Measurements from ENCODE around the gene CCDC80. TPM values are rescaled to one million over a fixed set of nuclear protein-coding genes. Genes with fewer than 3 reads are reported as not detected.

The CCDC80 gene
- total RNA-seq (26.6 and 27.1 TPM in 2 replicates), polyA plus RNA-seq (83.5 and 95.4 TPM in 2 replicates)

DNA sequence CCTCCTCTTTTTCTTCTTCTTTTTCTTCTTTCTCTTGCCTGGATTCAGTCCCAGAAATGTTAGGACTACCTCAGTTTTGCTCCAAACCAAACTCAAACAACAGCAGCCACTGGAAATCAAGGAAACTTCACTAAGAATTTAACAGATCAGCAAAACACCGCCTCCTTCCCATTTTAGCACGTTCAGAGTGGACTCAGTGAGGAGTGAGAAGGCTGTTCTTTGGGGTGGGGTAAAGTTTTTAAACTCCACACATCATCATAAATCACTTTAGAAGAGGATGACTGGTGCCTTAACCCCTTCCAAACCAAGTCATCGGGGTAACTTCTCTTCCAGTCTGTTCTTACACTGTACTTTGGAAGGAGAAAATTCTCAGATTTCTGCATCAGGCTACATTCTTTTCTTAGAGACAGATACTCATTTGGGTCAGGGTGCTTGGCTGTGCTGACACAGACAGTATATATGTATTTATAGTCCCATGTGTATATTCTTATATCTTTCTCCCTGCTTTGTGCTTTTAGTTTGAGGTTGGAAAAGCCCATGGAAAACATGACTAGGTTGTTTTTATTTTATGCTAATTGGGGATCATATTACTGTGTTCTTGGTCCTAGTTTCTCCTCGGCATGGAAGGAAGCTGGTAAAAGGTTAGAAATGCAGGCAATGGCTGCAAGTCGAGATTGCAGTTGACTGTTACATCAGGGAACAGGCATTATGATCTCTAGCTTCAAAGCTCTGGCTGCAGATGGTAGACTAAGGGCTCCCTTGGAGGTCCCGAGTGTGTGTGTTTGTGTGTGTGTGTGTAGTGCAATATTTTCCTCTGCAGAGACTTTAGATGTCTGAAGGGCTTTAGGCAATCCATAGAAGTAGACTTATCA, at the start of gene CCDC80:
CCDC80 (minus strand) TSS at position 214 of the 872 bp plus-strand sequence. CDS start 1,238 bp downstream, outside the sequence.
- peak; percentile 63 for DNase-seq (ENCODE audit: low spot score)
- peak within 1 kb of the TSS; percentile 74 for H3K4me2 ChIP-seq

GRCh38 chr3:112689989-112690388, 49.0 kb upstream of the CCDC80 start:
- 92% methylated on average over 2 of the region's 2 CpGs for WGBS (ENCODE audit: low lambda C conversion rate, missing lambda C conversion rate)
- TF ChIP-seq EZH2phosphoT487 (IDR thresholded peaks at IDR 0.05; ENCODE audit: low read depth, severe bottlenecking, unreplicated experiment) (no peak), CTCF (IDR thresholded peaks at IDR 0.05; ENCODE audit: poor library complexity) (no peak), EZH2 (IDR thresholded peaks at IDR 0.05; ENCODE audit: borderline replicate concordance) (no peak)
- H2AFZ ChIP-seq: no peak overlapping the region

More for the DNA sequence above, at the start of gene CCDC80:
- TF ChIP-seq EZH2phosphoT487 (IDR thresholded peaks at IDR 0.05; ENCODE audit: low read depth, severe bottlenecking, unreplicated experiment): no peak
- no peak for TF ChIP-seq EZH2 (IDR thresholded peaks at IDR 0.05; ENCODE audit: borderline replicate concordance)
- no peak for TF ChIP-seq CTCF (IDR thresholded peaks at IDR 0.05; ENCODE audit: poor library complexity)
- Histone ChIP-seq H3K9me2 (replicated peaks; ENCODE audit: insufficient read depth) (no peaks in the 10 kb centered on the region), H3K4me1 (ENCODE audit: insufficient read depth) (peaks cover 25% of the 10 kb centered on the region), H3K9me3 (ENCODE audit: low read depth) (no peaks in the 10 kb centered on the region), H2AFZ (peak within 1 kb of the TSS; percentile 24), H3K4me3 (peak within 1 kb of the TSS; percentile 7), H3K36me3 (replicated peaks; ENCODE audit: insufficient read depth, low read depth) (no peaks in the 10 kb centered on the region), H3K27ac (peak within 1 kb of the TSS; percentile 88), H3K27me3 (no peaks in the 10 kb centered on the region), H4K20me1 (ENCODE audit: insufficient read depth, poor library complexity, severe bottlenecking) (no peaks in the 10 kb centered on the region), H3K79me2 (no peaks in the 10 kb centered on the region)
- WGBS (ENCODE audit: low lambda C conversion rate, missing lambda C conversion rate): 14% methylated on average over 6 of the region's 6 CpGs

GRCh38 chr3:112689385-112689784, 48.4 kb upstream of the CCDC80 start:
- Histone ChIP-seq H3K79me2 (no peaks in the 10 kb centered on the region), H3K9me2 (replicated peaks; ENCODE audit: insufficient read depth) (no peaks in the 10 kb centered on the region), H3K27me3 (no peaks in the 10 kb centered on the region), H3K4me3 (no peak overlapping the region), H3K4me1 (ENCODE audit: insufficient read depth) (peaks cover 15% of the 10 kb centered on the region), H3K9me3 (ENCODE audit: low read depth) (no peaks in the 10 kb centered on the region), H3K4me2 (no peak overlapping the region), H3K36me3 (replicated peaks; ENCODE audit: insufficient read depth, low read depth) (no peaks in the 10 kb centered on the region), H3K27ac (peak overlapping the region; percentile 40), H4K20me1 (ENCODE audit: insufficient read depth, poor library complexity, severe bottlenecking) (no peaks in the 10 kb centered on the region), H2AFZ (no peak overlapping the region)
- DNase-seq (ENCODE audit: low spot score): no peak
- no peak for TF ChIP-seq CTCF (IDR thresholded peaks at IDR 0.05; ENCODE audit: poor library complexity)
- no peak for TF ChIP-seq EZH2 (IDR thresholded peaks at IDR 0.05; ENCODE audit: borderline replicate concordance)
- WGBS (ENCODE audit: low lambda C conversion rate, missing lambda C conversion rate): 68% methylated on average over 1 of the region's 1 CpG

More at GRCh38 chr3:112689989-112690388, 49.0 kb upstream of the CCDC80 start:
- Histone ChIP-seq H3K36me3 (replicated peaks; ENCODE audit: insufficient read depth, low read depth) (no peaks in the 10 kb centered on the region), H3K9me3 (ENCODE audit: low read depth) (no peaks in the 10 kb centered on the region), H3K27ac (no peak overlapping the region), H3K4me1 (ENCODE audit: insufficient read depth) (peaks cover 15% of the 10 kb centered on the region), H3K4me3 (no peak overlapping the region), H3K27me3 (no peaks in the 10 kb centered on the region), H4K20me1 (ENCODE audit: insufficient read depth, poor library complexity, severe bottlenecking) (no peaks in the 10 kb centered on the region), H3K4me2 (no peak overlapping the region), H3K79me2 (no peaks in the 10 kb centered on the region), H3K9me2 (replicated peaks; ENCODE audit: insufficient read depth) (no peaks in the 10 kb centered on the region)
- DNase-seq (ENCODE audit: low spot score): no peak

Data from hepatocyte (in vitro differentiated cells).